Fibroblast of lung (primary cell): ENCODE measurements around the gene C7. TPM values are rescaled to one million over a fixed set of nuclear protein-coding genes. Genes with fewer than 3 reads are reported as not detected.

Experiments used
- DNase-seq, 2 donors: peaks; one replicate each; pipeline versions ENCODE4 v3.0.0 to v3.0.0-alpha.2; 2010; ENCODE audit warnings: low read depth in 2 of 2
- H2AFZ ChIP-seq: 2 replicates; pipeline ENCODE4 v1.5.1; 2012; ENCODE audit warnings: low read length, control low read depth, inconsistent platforms
- H3K27ac ChIP-seq: 2 replicates; pipeline ENCODE4 v1.5.1; 2011; ENCODE audit warnings: low read length, control low read depth; ENCODE audit not compliant: insufficient read depth
- H3K27me3 ChIP-seq: 2 replicates; pipeline ENCODE4 v1.5.1; 2011; ENCODE audit warnings: mild to moderate bottlenecking, low read length; ENCODE audit not compliant: control insufficient read depth, insufficient read depth
- H3K36me3 ChIP-seq: 2 replicates; pipeline ENCODE4 v1.5.1; 2011; ENCODE audit warnings: low read length; ENCODE audit not compliant: control insufficient read depth, insufficient read depth
- H3K4me1 ChIP-seq: 2 replicates; pipeline ENCODE4 v1.5.1; 2011; ENCODE audit warnings: low read length; ENCODE audit not compliant: control insufficient read depth, insufficient read depth; ENCODE audit errors: extremely low read depth
- H3K4me2 ChIP-seq: 2 replicates; pipeline ENCODE4 v1.5.1; 2011; ENCODE audit warnings: low read length, control low read depth; ENCODE audit not compliant: insufficient read depth; ENCODE audit errors: extremely low read depth
- H3K4me3 ChIP-seq, 4 experiments: fragments of 200-600 bp in 1 of 4; sonication (generic) in 1 of 4; replicated peaks in 1 of 4; 2 replicates each; pipeline ENCODE4 v1.5.1; 2011 to 2016; ENCODE audit warnings: low read length in 4 of 4, low read depth in 3 of 4, mild to moderate bottlenecking in 3 of 4, control low read depth in 2 of 4, inconsistent platforms in 1 of 4, mixed read lengths in 1 of 4; ENCODE audit not compliant: insufficient read depth in 1 of 4; ENCODE audit errors: control extremely low read depth in 1 of 4
- H3K79me2 ChIP-seq: 2 replicates; pipeline ENCODE4 v1.5.1; 2012; ENCODE audit warnings: mild to moderate bottlenecking, low read length, inconsistent platforms; ENCODE audit not compliant: control insufficient read depth, insufficient read depth
- H3K9ac ChIP-seq: 2 replicates; pipeline ENCODE4 v1.5.1; 2011; ENCODE audit warnings: mild to moderate bottlenecking, low read length, control low read depth; ENCODE audit not compliant: insufficient read depth
- H3K9me3 ChIP-seq: 2 replicates; pipeline ENCODE4 v1.5.1; 2012; ENCODE audit warnings: low read depth, low read length; ENCODE audit not compliant: control insufficient read depth, insufficient read depth
- H4K20me1 ChIP-seq: 2 replicates; pipeline ENCODE4 v1.5.1; 2011; ENCODE audit warnings: low read length; ENCODE audit not compliant: control insufficient read depth, insufficient read depth; ENCODE audit errors: extremely low read depth
- EZH2 ChIP-seq: IDR thresholded peaks from 2 replicates; pipeline ENCODE4 v1.5.1; 2012; ENCODE audit warnings: low read length, control low read depth, mild to moderate bottlenecking; ENCODE audit errors: missing control alignments
- polyA plus RNA-seq, 2 donors: library from polyadenylated mRNA; depleted of rRNA in 1 of 2; stranded (reverse) in 1 of 2; unstranded in 1 of 2; fragments of >200 nt; gene quantifications; 2 replicates each; pipeline ENCODE4 v1.2.1, GENCODE V29; 2011 to 2012; ENCODE audit warnings: missing spikeins in 1 of 2
- total RNA-seq: library from RNA; depleted of rRNA; stranded (reverse); fragments of >200 nt; gene quantifications from 2 replicates; pipeline ENCODE4 v1.2.1, GENCODE V29; 2014
- TF ChIP-seq, protein P1 (sequence below), 2 donors: IDR thresholded peaks in 1 of 2; conservative IDR thresholded peaks in 1 of 2; 1 replicate in 1 of 2; 2 replicates in 1 of 2; pipeline ENCODE4 v1.5.1; 2011 to 2012; ENCODE audit warnings: low read length in 2 of 2, control low read depth in 1 of 2, inconsistent platforms in 1 of 2, low read depth in 1 of 2, mild to moderate bottlenecking in 1 of 2

C7 gene
- total and polyA plus RNA-seq, 2 donors (not counting 1 experiment from before 2014, with no cell fraction given), result under 0.01 to 1.5 TPM

DNA sequence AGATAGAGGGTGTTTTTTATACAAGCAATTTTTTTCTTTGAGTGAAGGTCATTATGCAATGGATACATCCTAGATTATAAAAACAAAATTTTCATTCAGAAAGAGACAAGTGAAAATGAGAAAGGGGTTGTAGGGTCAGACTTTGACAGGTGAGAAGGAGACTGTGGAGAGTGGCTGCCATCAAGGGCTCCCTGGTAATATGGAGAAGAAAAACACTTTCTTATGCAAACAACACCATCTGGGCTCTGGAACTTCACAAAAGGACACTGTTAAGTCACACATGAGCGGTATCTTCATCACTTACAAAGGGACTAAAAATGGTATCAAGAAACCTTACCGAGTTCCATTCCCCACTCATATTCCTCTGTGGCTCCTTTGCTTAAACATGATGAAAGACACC is 23.5 kb downstream of the C7 start:
- TF ChIP-seq, protein P1, sequence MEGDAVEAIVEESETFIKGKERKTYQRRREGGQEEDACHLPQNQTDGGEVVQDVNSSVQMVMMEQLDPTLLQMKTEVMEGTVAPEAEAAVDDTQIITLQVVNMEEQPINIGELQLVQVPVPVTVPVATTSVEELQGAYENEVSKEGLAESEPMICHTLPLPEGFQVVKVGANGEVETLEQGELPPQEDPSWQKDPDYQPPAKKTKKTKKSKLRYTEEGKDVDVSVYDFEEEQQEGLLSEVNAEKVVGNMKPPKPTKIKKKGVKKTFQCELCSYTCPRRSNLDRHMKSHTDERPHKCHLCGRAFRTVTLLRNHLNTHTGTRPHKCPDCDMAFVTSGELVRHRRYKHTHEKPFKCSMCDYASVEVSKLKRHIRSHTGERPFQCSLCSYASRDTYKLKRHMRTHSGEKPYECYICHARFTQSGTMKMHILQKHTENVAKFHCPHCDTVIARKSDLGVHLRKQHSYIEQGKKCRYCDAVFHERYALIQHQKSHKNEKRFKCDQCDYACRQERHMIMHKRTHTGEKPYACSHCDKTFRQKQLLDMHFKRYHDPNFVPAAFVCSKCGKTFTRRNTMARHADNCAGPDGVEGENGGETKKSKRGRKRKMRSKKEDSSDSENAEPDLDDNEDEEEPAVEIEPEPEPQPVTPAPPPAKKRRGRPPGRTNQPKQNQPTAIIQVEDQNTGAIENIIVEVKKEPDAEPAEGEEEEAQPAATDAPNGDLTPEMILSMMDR (conservative IDR thresholded peaks at IDR 0.05 in 1 of 2, IDR thresholded peaks at IDR 0.05 in 1 of 2; ENCODE audit: low read depth in 1 of 2, low read length in 2 of 2), result no peak
- TF ChIP-seq EZH2, result no peak
- Histone ChIP-seq H3K9me3 (no peaks in the 10 kb centered on the region), H4K20me1 (no peaks in the 10 kb centered on the region), H3K4me1 (no peaks in the 10 kb centered on the region), H3K27ac (no peak overlapping the region), H3K4me2 (no peak overlapping the region), H3K27me3 (no peaks in the 10 kb centered on the region), H3K9ac (no peak overlapping the region), H2AFZ (no peak overlapping the region), H3K79me2 (no peaks in the 10 kb centered on the region), H3K4me3 (no peak overlapping the region), H3K36me3 (no peaks in the 10 kb centered on the region)
- no peak for DNase-seq

DNA sequence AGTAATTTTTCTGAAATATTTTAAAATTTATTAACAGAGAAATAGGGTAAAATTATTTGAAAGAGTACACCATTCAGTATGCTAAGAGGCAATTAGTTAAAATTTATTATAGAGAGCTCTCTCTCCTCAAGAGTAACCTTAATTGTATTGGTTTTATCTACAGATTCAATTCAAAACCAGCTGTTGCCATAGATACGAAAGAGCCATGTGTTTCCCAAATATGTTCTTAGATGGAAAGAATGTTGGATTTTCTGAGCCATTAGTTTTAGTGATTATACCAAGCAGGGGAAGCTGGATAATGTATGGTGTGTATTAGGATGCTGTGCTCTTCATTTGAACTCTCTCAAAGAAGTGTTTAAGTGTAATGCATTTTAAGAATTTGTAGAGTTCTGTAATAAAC is 27.8 kb downstream of the C7 start:
- H3K4me1 ChIP-seq, result no peaks in the 10 kb centered on the region
- H3K36me3 ChIP-seq, result no peaks in the 10 kb centered on the region
- no peaks in the 10 kb centered on the region for H4K20me1 ChIP-seq
- H2AFZ ChIP-seq, result no peak overlapping the region
- H3K27ac ChIP-seq, result no peak overlapping the region
- DNase-seq, result no peak
- no peaks in the 10 kb centered on the region for H3K79me2 ChIP-seq
- H3K9me3 ChIP-seq, result no peaks in the 10 kb centered on the region
- H3K27me3 ChIP-seq, result no peaks in the 10 kb centered on the region
- H3K4me2 ChIP-seq, result no peak overlapping the region
- TF ChIP-seq EZH2, result no peak
- TF ChIP-seq, protein P1 (conservative IDR thresholded peaks at IDR 0.05 in 1 of 2, IDR thresholded peaks at IDR 0.05 in 1 of 2; ENCODE audit: low read depth in 1 of 2, low read length in 2 of 2), result no peak
- H3K9ac ChIP-seq, result no peak overlapping the region
- H3K4me3 ChIP-seq, result no peak overlapping the region

DNA sequence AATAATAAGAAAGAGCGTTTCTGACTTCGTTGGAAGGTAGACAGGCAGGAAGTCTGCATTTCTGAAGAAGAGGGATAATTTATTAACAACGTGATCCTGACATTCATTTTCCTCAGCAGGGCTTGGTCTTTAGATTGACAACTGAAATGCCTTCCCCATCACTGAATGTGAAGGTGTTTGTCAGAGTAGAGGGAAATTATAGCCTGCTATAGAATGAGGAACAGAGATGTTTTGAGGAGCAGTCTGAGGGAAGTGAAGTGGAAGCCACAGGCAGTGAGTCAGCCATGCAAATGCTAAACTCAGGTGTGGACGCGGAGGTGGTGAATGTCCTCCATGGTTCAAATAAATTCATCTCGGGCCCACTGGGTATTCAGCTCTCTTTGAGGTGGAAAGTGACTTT is 30.5 kb downstream of the C7 start:
- H3K9me3 ChIP-seq, result no peaks in the 10 kb centered on the region
- TF ChIP-seq EZH2, result no peak
- TF ChIP-seq, protein P1 (conservative IDR thresholded peaks at IDR 0.05 in 1 of 2, IDR thresholded peaks at IDR 0.05 in 1 of 2; ENCODE audit: low read depth in 1 of 2, low read length in 2 of 2), result no peak

More for the DNA sequence above, 30.5 kb downstream of the C7 start:
- Histone ChIP-seq H3K9ac (no peak overlapping the region), H3K27ac (no peak overlapping the region), H4K20me1 (no peaks in the 10 kb centered on the region), H3K4me3 (no peak overlapping the region), H3K4me2 (no peak overlapping the region), H3K36me3 (no peaks in the 10 kb centered on the region), H3K79me2 (no peaks in the 10 kb centered on the region), H3K27me3 (no peaks in the 10 kb centered on the region), H2AFZ (no peak overlapping the region), H3K4me1 (no peaks in the 10 kb centered on the region)
- no peak for DNase-seq
